Progenitor cell of endocrine pancreas (in vitro differentiated cells): ENCODE data around the gene ZFAND3. TPM values are rescaled to one million over a fixed set of nuclear protein-coding genes. Genes with fewer than 3 reads are reported as not detected.

Experiments used
- DNase-seq: peaks from one replicate; pipeline ENCODE4 v3.0.0; 2021; ENCODE audit warnings: low spot score; ENCODE audit not compliant: unreplicated experiment
- H3K27ac Mint-ChIP-seq: 2 replicates; pipeline ENCODE4 v1.8.0; 2021; ENCODE audit warnings: mild to moderate bottlenecking, moderate library complexity, mixed read lengths
- H3K27me3 Mint-ChIP-seq: 2 replicates; pipeline ENCODE4 v1.8.0; 2021; ENCODE audit warnings: mixed read lengths
- H3K36me3 Mint-ChIP-seq: 2 replicates; pipeline ENCODE4 v1.8.0; 2022; ENCODE audit warnings: mixed read lengths; ENCODE audit not compliant: insufficient read depth
- H3K4me1 Mint-ChIP-seq: 2 replicates; pipeline ENCODE4 v1.8.0; 2021; ENCODE audit warnings: low read depth, mixed read lengths
- H3K4me3 Mint-ChIP-seq: 2 replicates; pipeline ENCODE4 v1.8.0; 2021; ENCODE audit warnings: low read depth, mild to moderate bottlenecking, moderate library complexity, mixed read lengths
- H3K9me3 Mint-ChIP-seq: 2 replicates; pipeline ENCODE4 v1.8.0; 2021; ENCODE audit warnings: low read depth, mixed read lengths
- total RNA-seq: library from RNA; stranded (reverse); gene quantifications from 2 replicates; pipeline ENCODE4 v1.2.1, GENCODE V29; 2021
- TF ChIP-seq, protein P1 (sequence below): fragments of 200-600 bp; sonication (generic); IDR thresholded peaks from one replicate; pipeline ENCODE4 v1.5.0; 2021; ENCODE audit warnings: antibody characterized with exemption, mild to moderate bottlenecking; ENCODE audit not compliant: unreplicated experiment

The ZFAND3 gene
- total RNA-seq, 1 donor from 2014 or later: 102 TPM

- H3K27me3 Mint-ChIP-seq: no peaks in the 10 kb centered on the region
- DNase-seq: no peak
- peaks cover 39% of the 10 kb centered on the region for H3K4me1 Mint-ChIP-seq
- no peak overlapping the region for H3K4me3 Mint-ChIP-seq
- H3K27ac Mint-ChIP-seq: peak overlapping the region; percentile 58
- H3K36me3 Mint-ChIP-seq: peaks cover 2% of the 10 kb centered on the region
- TF ChIP-seq, protein P1, sequence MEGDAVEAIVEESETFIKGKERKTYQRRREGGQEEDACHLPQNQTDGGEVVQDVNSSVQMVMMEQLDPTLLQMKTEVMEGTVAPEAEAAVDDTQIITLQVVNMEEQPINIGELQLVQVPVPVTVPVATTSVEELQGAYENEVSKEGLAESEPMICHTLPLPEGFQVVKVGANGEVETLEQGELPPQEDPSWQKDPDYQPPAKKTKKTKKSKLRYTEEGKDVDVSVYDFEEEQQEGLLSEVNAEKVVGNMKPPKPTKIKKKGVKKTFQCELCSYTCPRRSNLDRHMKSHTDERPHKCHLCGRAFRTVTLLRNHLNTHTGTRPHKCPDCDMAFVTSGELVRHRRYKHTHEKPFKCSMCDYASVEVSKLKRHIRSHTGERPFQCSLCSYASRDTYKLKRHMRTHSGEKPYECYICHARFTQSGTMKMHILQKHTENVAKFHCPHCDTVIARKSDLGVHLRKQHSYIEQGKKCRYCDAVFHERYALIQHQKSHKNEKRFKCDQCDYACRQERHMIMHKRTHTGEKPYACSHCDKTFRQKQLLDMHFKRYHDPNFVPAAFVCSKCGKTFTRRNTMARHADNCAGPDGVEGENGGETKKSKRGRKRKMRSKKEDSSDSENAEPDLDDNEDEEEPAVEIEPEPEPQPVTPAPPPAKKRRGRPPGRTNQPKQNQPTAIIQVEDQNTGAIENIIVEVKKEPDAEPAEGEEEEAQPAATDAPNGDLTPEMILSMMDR: no peak
- no peaks in the 10 kb centered on the region for H3K9me3 Mint-ChIP-seq
Observed at GRCh38 chr6:37882292-37882691, 62.8 kb downstream of the ZFAND3 start.

GRCh38 chr6:37882724-37883413 lies 63.3 kb downstream of the ZFAND3 start:
- no peaks in the 10 kb centered on the region for H3K27me3 Mint-ChIP-seq
- H3K27ac Mint-ChIP-seq: no peak overlapping the region
- H3K4me1 Mint-ChIP-seq: peaks cover 36% of the 10 kb centered on the region
- no peak overlapping the region for H3K4me3 Mint-ChIP-seq
- TF ChIP-seq, protein P1: no peak
- no peaks in the 10 kb centered on the region for H3K9me3 Mint-ChIP-seq
- DNase-seq: no peak
- H3K36me3 Mint-ChIP-seq: peaks cover 2% of the 10 kb centered on the region

DNA sequence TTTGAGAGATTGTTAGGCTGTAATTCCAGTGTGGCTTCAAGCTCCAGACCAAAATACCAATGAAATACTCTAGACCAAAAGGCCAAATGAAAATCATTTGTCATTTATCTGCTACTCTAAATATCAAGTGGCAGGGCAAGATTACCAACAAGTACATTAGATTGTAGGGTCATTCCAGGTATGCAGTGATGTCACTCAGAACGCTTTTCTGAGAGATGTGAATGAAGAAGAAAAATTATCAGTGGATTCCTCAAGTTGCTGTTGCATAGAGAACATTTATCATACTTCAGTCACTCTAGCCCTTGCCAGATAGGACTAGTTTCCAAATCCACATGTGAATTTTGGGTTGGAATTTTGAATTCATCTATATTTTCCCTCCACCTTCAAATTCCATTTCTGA lies 65.0 kb downstream of the ZFAND3 start:
- H3K4me3 Mint-ChIP-seq: no peak overlapping the region
- H3K36me3 Mint-ChIP-seq: peaks cover 2% of the 10 kb centered on the region
- H3K4me1 Mint-ChIP-seq: peaks cover 23% of the 10 kb centered on the region
- TF ChIP-seq, protein P1: no peak
- no peaks in the 10 kb centered on the region for H3K27me3 Mint-ChIP-seq
- no peak for DNase-seq
- H3K9me3 Mint-ChIP-seq: no peaks in the 10 kb centered on the region
- H3K27ac Mint-ChIP-seq: no peak overlapping the region

DNA sequence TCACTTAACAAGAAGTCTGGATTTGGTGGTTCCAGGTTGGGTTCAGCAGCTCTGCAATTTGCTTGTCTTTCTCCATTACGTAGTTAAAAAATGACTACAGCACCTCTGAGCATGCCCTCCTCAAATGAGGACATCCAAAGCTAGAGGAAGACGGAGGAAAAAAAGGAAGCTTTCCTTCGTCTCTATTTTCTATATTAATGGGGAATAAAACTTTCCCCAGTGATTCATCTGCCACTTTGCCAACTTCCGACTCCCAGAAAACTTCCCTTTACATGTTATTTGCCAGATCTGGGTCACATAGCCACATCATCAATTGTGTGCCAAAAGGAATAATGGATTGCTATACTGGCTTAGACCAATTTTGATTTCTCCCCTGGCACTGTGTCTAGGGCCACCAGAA lies 69.5 kb downstream of the ZFAND3 start:
- DNase-seq: no peak
- Mint-ChIP-seq H3K4me1 (peaks cover 10% of the 10 kb centered on the region), H3K4me3 (no peak overlapping the region), H3K27ac (no peak overlapping the region), H3K9me3 (no peaks in the 10 kb centered on the region), H3K27me3 (no peaks in the 10 kb centered on the region), H3K36me3 (peaks cover 5% of the 10 kb centered on the region)
- TF ChIP-seq, protein P1: no peak

- no peaks in the 10 kb centered on the region for H3K27me3 Mint-ChIP-seq
- peaks cover 7% of the 10 kb centered on the region for H3K36me3 Mint-ChIP-seq
- H3K4me1 Mint-ChIP-seq: peaks cover 10% of the 10 kb centered on the region
- H3K27ac Mint-ChIP-seq: no peak overlapping the region
- TF ChIP-seq, protein P1: no peak
- no peak for DNase-seq
- no peaks in the 10 kb centered on the region for H3K9me3 Mint-ChIP-seq
- no peak overlapping the region for H3K4me3 Mint-ChIP-seq
Observed at GRCh38 chr6:37889486-37889885, 70.0 kb downstream of the ZFAND3 start.
